Liver (tissue), 9 donors: ENCODE data around the gene MCCC1. TPM values are rescaled to one million over a fixed set of nuclear protein-coding genes. Genes with fewer than 3 reads are reported as not detected.
A peak's percentile ranks its signal among the peaks of the same experiment; 100 is the strongest.

ENCODE experiments used
- DNase-seq: peaks from one replicate; pipeline ENCODE4 v3.0.0-alpha.2; 2017; ENCODE audit warnings: low spot score
- H3K27ac ChIP-seq, 2 donors: one replicate each; pipeline ENCODE4 v1.7.0; 2013; ENCODE audit warnings: inconsistent platforms in 2 of 2, low read length in 2 of 2, control low read depth in 1 of 2, low read depth in 1 of 2, mild to moderate bottlenecking in 1 of 2
- H3K27me3 ChIP-seq, 4 donors: one replicate each; pipeline versions ENCODE4 v1.6.1 to v1.7.0; 2013; ENCODE audit warnings: low read length in 3 of 4, inconsistent platforms in 1 of 4, mild to moderate bottlenecking in 1 of 4, moderate library complexity in 1 of 4; ENCODE audit not compliant: control insufficient read depth in 4 of 4, insufficient read depth in 4 of 4
- H3K36me3 ChIP-seq, 4 donors: one replicate each; pipeline versions ENCODE4 v1.6.1 to v1.7.0; 2013; ENCODE audit warnings: low read length in 3 of 4, mild to moderate bottlenecking in 3 of 4, low read depth in 1 of 4, moderate library complexity in 1 of 4; ENCODE audit not compliant: control insufficient read depth in 4 of 4, insufficient read depth in 3 of 4
- H3K4me1 ChIP-seq, 4 donors: one replicate each; pipeline versions ENCODE4 v1.6.1 to v1.7.0; 2013; ENCODE audit warnings: low read length in 3 of 4, mild to moderate bottlenecking in 3 of 4, moderate library complexity in 1 of 4; ENCODE audit not compliant: control insufficient read depth in 4 of 4, insufficient read depth in 4 of 4
- H3K4me3 ChIP-seq, 3 donors: one replicate each; pipeline versions ENCODE4 v1.6.1 to v1.7.0; 2013; ENCODE audit warnings: low read length in 3 of 3, control low read depth in 1 of 3, low read depth in 1 of 3, mild to moderate bottlenecking in 1 of 3
- H3K9ac ChIP-seq, 2 donors: one replicate each; pipeline ENCODE4 v1.7.0; 2013; ENCODE audit warnings: low read length in 2 of 2, mild to moderate bottlenecking in 2 of 2, moderate library complexity in 2 of 2, control low read depth in 1 of 2, low read depth in 1 of 2
- H3K9me3 ChIP-seq, 4 donors: one replicate each; pipeline versions ENCODE4 v1.6.1 to v1.7.0; 2013; ENCODE audit warnings: low read length in 3 of 4; ENCODE audit not compliant: control insufficient read depth in 4 of 4
- ATF3 ChIP-seq: IDR thresholded peaks from 2 replicates; pipeline ENCODE4 v1.6.1; 2016; ENCODE audit warnings: antibody characterized with exemption
- CTCF ChIP-seq: fragments of 150-350 bp; IDR thresholded peaks from 2 replicates; pipeline ENCODE4 v1.5.1; 2017; ENCODE audit warnings: improper control_type of control experiment, low read depth, low read length; ENCODE audit not compliant: missing input control
- FOXA1 ChIP-seq: IDR thresholded peaks from 2 replicates; pipeline ENCODE4 v1.6.1; 2016; ENCODE audit warnings: antibody characterized with exemption
- FOXA2 ChIP-seq: IDR thresholded peaks from 2 replicates; pipeline ENCODE4 v1.6.1; 2016; ENCODE audit warnings: antibody characterized with exemption
- HNF4A ChIP-seq, 2 donors: conservative IDR thresholded peaks; 2 replicates each; pipeline ENCODE4 v1.6.1; 2016; ENCODE audit warnings: antibody characterized with exemption in 2 of 2, mild to moderate bottlenecking in 2 of 2
- HNF4G ChIP-seq: IDR thresholded peaks from 2 replicates; pipeline ENCODE4 v1.6.1; 2016; ENCODE audit warnings: antibody characterized with exemption
- JUND ChIP-seq, 2 donors: IDR thresholded peaks; 2 replicates each; pipeline ENCODE4 v1.6.1; 2016; ENCODE audit warnings: antibody characterized with exemption in 2 of 2
- RAD21 ChIP-seq, 2 donors: IDR thresholded peaks; 2 replicates each; pipeline ENCODE4 v1.6.1; 2016; ENCODE audit warnings: antibody characterized with exemption in 2 of 2, mild to moderate bottlenecking in 2 of 2
- REST ChIP-seq: IDR thresholded peaks from 2 replicates; pipeline ENCODE4 v1.6.1; 2016; ENCODE audit warnings: antibody characterized with exemption, mild to moderate bottlenecking
- RXRA ChIP-seq, 2 donors: IDR thresholded peaks; 2 replicates each; pipeline ENCODE4 v1.6.1; 2017 to 2018; ENCODE audit warnings: antibody characterized with exemption in 2 of 2, mild to moderate bottlenecking in 1 of 2
- ZBTB33 ChIP-seq: IDR thresholded peaks from 2 replicates; pipeline ENCODE4 v1.6.1; 2016; ENCODE audit warnings: antibody characterized with exemption
- WGBS: extraction: QIAGEN DNeasy Blood & Tissue Kit; methylation state at CpG from one replicate; pipeline ENCODE4 v1.1.7; 2013; 5-methylcytosine and 5-hydroxymethylcytosine counted together
- polyA plus RNA-seq, 2 donors: library from polyadenylated mRNA; stranded (reverse) in 1 of 2; unstranded in 1 of 2; fragments of 200-250 nt in 1 of 2; fragments of >200 nt in 1 of 2; fragmentation: Nextera tagmentation in 1 of 2; extraction: Ambion mirVana in 1 of 2; gene quantifications; one replicate each; pipeline versions ENCODE4 v1.2.1 to v1.2.3, GENCODE V29; 2013 to 2015
- total RNA-seq, 2 donors: library from RNA; depleted of rRNA; stranded (reverse); fragments of >200 nt; gene quantifications; one replicate each; pipeline ENCODE4 v1.2.3, GENCODE V29; 2014
- donor health status: healthy.
- donor health status: healthy.
- donor health status: healthy.
- donor health status: healthy.
- donor health status: healthy.

Gene MCCC1
- total and polyA plus RNA-seq, 4 donors = 23.4 to 40.0 (median 34.5) TPM

- no peak overlapping the region for H3K9ac ChIP-seq
- H3K36me3 ChIP-seq = peaks cover 0 to 18% (median 16%) of the 10 kb centered on the region in 4 donors
- peaks cover 0 to 20% (median 12%) of the 10 kb centered on the region in 4 donors for H3K4me1 ChIP-seq
- no peak for DNase-seq
- no peak overlapping the region for H3K4me3 ChIP-seq
- H3K27me3 ChIP-seq = no peaks in the 10 kb centered on the region
- H3K9me3 ChIP-seq = no peaks in the 10 kb centered on the region
- 61% methylated on average over 6 of the region's 6 CpGs for WGBS
- no peak overlapping the region for H3K27ac ChIP-seq
- TF ChIP-seq FOXA2 (no peak), ZBTB33 (peak; percentile 16), HNF4A (conservative IDR thresholded peaks at IDR 0.05) (peak; percentile 9 to 13), RAD21 (IDR thresholded peaks at IDR 0.05) (peak in 1 of 2 donors; percentile 6), RXRA (IDR thresholded peaks at IDR 0.05) (peak; percentile 36 to 53)
These were observed 66.3 kb downstream of the MCCC1 start for GRCh38 chr3:183032880-183033555.

- Histone ChIP-seq H3K27ac (no peak overlapping the region), H3K36me3 (peaks cover 0 to 18% (median 12%) of the 10 kb centered on the region in 4 donors), H3K4me3 (no peak overlapping the region), H3K4me1 (peaks cover 0 to 11% (median 8%) of the 10 kb centered on the region in 4 donors), H3K9me3 (no peaks in the 10 kb centered on the region), H3K9ac (no peak overlapping the region), H3K27me3 (no peaks in the 10 kb centered on the region)
- no peak for TF ChIP-seq RAD21 (IDR thresholded peaks at IDR 0.05)
- TF ChIP-seq JUND (IDR thresholded peaks at IDR 0.05) = no peak
- no peak for TF ChIP-seq ATF3
- TF ChIP-seq FOXA1 = no peak
- TF ChIP-seq RXRA (IDR thresholded peaks at IDR 0.05) = no peak
- TF ChIP-seq REST = no peak
- no peak for TF ChIP-seq HNF4G
- TF ChIP-seq CTCF = no peak
- no peak for TF ChIP-seq ZBTB33
- no peak for TF ChIP-seq HNF4A (conservative IDR thresholded peaks at IDR 0.05)
- DNase-seq = no peak
- 98% methylated on average over 1 of the region's 1 CpG for WGBS
These were observed 67.5 kb downstream of the MCCC1 start for GRCh38 chr3:183031826-183032225.
